Measurements from ENCODE around the gene FOXP1.

DNA sequence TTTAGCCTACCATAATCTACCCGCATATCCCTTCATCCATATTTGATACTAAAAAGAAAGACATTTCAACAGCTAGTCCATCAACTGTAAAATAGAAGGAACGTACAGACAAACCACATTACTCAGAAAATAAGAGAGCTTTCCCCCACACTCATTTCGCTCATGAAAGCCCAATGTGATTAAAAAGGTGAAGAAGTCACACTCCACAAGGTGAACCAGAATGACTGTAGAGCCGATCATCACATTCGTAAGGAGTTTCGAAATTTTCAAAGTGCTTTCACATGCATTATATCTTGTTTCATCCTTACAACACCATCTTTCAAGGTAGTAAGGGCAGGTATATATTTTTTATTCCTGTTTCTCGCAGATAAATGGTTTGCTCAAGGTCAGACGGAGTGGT, 225.3 kb downstream of the FOXP1 start:
- TF ChIP-seq, protein P1, sequence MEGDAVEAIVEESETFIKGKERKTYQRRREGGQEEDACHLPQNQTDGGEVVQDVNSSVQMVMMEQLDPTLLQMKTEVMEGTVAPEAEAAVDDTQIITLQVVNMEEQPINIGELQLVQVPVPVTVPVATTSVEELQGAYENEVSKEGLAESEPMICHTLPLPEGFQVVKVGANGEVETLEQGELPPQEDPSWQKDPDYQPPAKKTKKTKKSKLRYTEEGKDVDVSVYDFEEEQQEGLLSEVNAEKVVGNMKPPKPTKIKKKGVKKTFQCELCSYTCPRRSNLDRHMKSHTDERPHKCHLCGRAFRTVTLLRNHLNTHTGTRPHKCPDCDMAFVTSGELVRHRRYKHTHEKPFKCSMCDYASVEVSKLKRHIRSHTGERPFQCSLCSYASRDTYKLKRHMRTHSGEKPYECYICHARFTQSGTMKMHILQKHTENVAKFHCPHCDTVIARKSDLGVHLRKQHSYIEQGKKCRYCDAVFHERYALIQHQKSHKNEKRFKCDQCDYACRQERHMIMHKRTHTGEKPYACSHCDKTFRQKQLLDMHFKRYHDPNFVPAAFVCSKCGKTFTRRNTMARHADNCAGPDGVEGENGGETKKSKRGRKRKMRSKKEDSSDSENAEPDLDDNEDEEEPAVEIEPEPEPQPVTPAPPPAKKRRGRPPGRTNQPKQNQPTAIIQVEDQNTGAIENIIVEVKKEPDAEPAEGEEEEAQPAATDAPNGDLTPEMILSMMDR (IDR thresholded peaks at IDR 0.05): no peak
- TF ChIP-seq POLR2A (IDR thresholded peaks at IDR 0.05): no peak

Measured in adrenal gland (tissue), 5 donors.